Neural progenitor cell (in vitro differentiated cells): ENCODE results near the gene AEN. TPM values are rescaled to one million over a fixed set of nuclear protein-coding genes. Genes with fewer than 3 reads are reported as not detected.

Experiments used
- DNase-seq: peaks from one replicate; pipeline ENCODE4 v3.0.0-alpha.2; 2016; ENCODE audit warnings: low spot score
- H2AFZ ChIP-seq: fragments of 200-600 bp; sonication (generic); replicated peaks from 2 replicates; pipeline ENCODE4 v1.6.1; 2016; ENCODE audit warnings: antibody characterized with exemption
- H3F3A ChIP-seq: fragments of 200-600 bp; sonication (generic); 2 replicates; pipeline ENCODE4 v1.6.1; 2016; ENCODE audit warnings: antibody characterized with exemption, low read depth
- H3K27ac ChIP-seq: fragments of 200-600 bp; sonication (generic); 2 replicates; pipeline ENCODE4 v1.5.1; 2016; ENCODE audit warnings: mild to moderate bottlenecking
- H3K27me3 ChIP-seq: fragments of 200-600 bp; sonication (generic); 2 replicates; pipeline ENCODE4 v1.6.1; 2016; ENCODE audit warnings: mild to moderate bottlenecking, moderate library complexity
- H3K36me3 ChIP-seq: fragments of 200-600 bp; sonication (generic); 2 replicates; pipeline ENCODE4 v1.5.1; 2016
- H3K4me1 ChIP-seq: fragments of 200-600 bp; sonication (generic); 2 replicates; pipeline ENCODE4 v1.6.1; 2016; ENCODE audit warnings: mixed run types
- H3K4me2 ChIP-seq: fragments of 200-600 bp; sonication (generic); 2 replicates; pipeline ENCODE4 v1.6.1; 2016
- H3K4me3 ChIP-seq: fragments of 200-600 bp; sonication (generic); 2 replicates; pipeline ENCODE4 v1.5.1; 2016
- H3K79me2 ChIP-seq: fragments of 200-600 bp; sonication (generic); 2 replicates; pipeline ENCODE4 v1.6.1; 2016; ENCODE audit warnings: low read depth
- H3K9ac ChIP-seq: fragments of 200-600 bp; sonication (generic); 2 replicates; pipeline ENCODE4 v1.6.1; 2016
- H3K9me3 ChIP-seq: fragments of 200-600 bp; sonication (generic); 2 replicates; pipeline ENCODE4 v1.5.1; 2016; ENCODE audit warnings: low read depth
- H4K20me1 ChIP-seq: fragments of 200-600 bp; sonication (generic); 2 replicates; pipeline ENCODE4 v1.6.1; 2016; ENCODE audit warnings: low read depth
- H3K27ac Mint-ChIP-seq: 3 replicates; pipeline ENCODE4 v1.8.0; 2021; ENCODE audit warnings: mixed read lengths
- H3K27me3 Mint-ChIP-seq: 2 replicates; pipeline ENCODE4 v1.8.0; 2022; ENCODE audit warnings: low read depth, mild to moderate bottlenecking, inconsistent platforms, moderate library complexity, mixed read lengths; ENCODE audit not compliant: insufficient read depth
- H3K36me3 Mint-ChIP-seq: 3 replicates; pipeline ENCODE4 v1.8.0; 2021; ENCODE audit warnings: mixed read lengths
- H3K4me1 Mint-ChIP-seq: 3 replicates; pipeline ENCODE4 v1.8.0; 2021; ENCODE audit warnings: mixed read lengths
- H3K4me3 Mint-ChIP-seq: 3 replicates; pipeline ENCODE4 v1.8.0; 2021; ENCODE audit warnings: mild to moderate bottlenecking, moderate library complexity, mixed read lengths
- H3K9me3 Mint-ChIP-seq: 3 replicates; pipeline ENCODE4 v1.8.0; 2020; ENCODE audit warnings: mixed read lengths
- CTCF ChIP-seq: fragments of 200-600 bp; sonication (generic); IDR thresholded peaks from 2 replicates; pipeline ENCODE4 v1.5.1; 2017; ENCODE audit warnings: antibody characterized with exemption, mild to moderate bottlenecking
- EZH2 ChIP-seq: fragments of 200-600 bp; sonication (generic); IDR thresholded peaks from 2 replicates; pipeline ENCODE4 v1.6.1; 2017; ENCODE audit warnings: antibody characterized with exemption, mild to moderate bottlenecking, moderate library complexity
- EZH2phosphoT487 ChIP-seq: fragments of 200-600 bp; sonication (generic); IDR thresholded peaks from 2 replicates; pipeline ENCODE4 v1.6.1; 2017; ENCODE audit warnings: antibody characterized with exemption
- total RNA-seq: library from RNA; depleted of rRNA; stranded (reverse); fragments of >200 nt; gene quantifications from 2 replicates; pipeline ENCODE4 v1.2.3, GENCODE V29; 2015; ENCODE audit warnings: low replicate concordance

AEN gene
- total RNA-seq, 1 donor from 2014 or later = 35.0 TPM

- H3K4me2 ChIP-seq = no peak overlapping the region
- no peak overlapping the region for H3K27ac ChIP-seq
- H3K36me3 ChIP-seq = no peaks in the 10 kb centered on the region
- no peaks in the 10 kb centered on the region for H3K36me3 Mint-ChIP-seq
- H3K27me3 Mint-ChIP-seq = peaks cover 8% of the 10 kb centered on the region
- no peaks in the 10 kb centered on the region for H3K9me3 ChIP-seq
- no peaks in the 10 kb centered on the region for H3K9me3 Mint-ChIP-seq
- H3K4me1 Mint-ChIP-seq = peaks cover 30% of the 10 kb centered on the region
- H3F3A ChIP-seq = peaks cover 46% of the 10 kb centered on the region
- H3K27ac Mint-ChIP-seq = no peak overlapping the region
- no peak overlapping the region for H2AFZ ChIP-seq
- no peak for TF ChIP-seq EZH2
- no peak for TF ChIP-seq CTCF
- TF ChIP-seq EZH2phosphoT487 = no peak
- H3K9ac ChIP-seq = no peak overlapping the region
- no peak for DNase-seq
- peaks cover 8% of the 10 kb centered on the region for H4K20me1 ChIP-seq
- no peak overlapping the region for H3K4me3 ChIP-seq
- no peak overlapping the region for H3K4me3 Mint-ChIP-seq
- H3K27me3 ChIP-seq = peaks cover 14% of the 10 kb centered on the region
- peaks cover 11% of the 10 kb centered on the region for H3K79me2 ChIP-seq
- peaks cover 36% of the 10 kb centered on the region for H3K4me1 ChIP-seq
Measured at GRCh38 chr15:88617031-88617722, 4.0 kb upstream of the AEN start.

- no peak overlapping the region for H3K4me3 Mint-ChIP-seq
- H3K9me3 ChIP-seq = no peaks in the 10 kb centered on the region
- H3K27me3 Mint-ChIP-seq = peaks cover 8% of the 10 kb centered on the region
- no peak overlapping the region for H3K27ac Mint-ChIP-seq
- H3K4me3 ChIP-seq = no peak overlapping the region
- H3K36me3 Mint-ChIP-seq = no peaks in the 10 kb centered on the region
- H3K79me2 ChIP-seq = peaks cover 17% of the 10 kb centered on the region
- DNase-seq = no peak
- H3K4me1 ChIP-seq = peaks cover 36% of the 10 kb centered on the region
- H3K27me3 ChIP-seq = peaks cover 12% of the 10 kb centered on the region
- H3F3A ChIP-seq = peaks cover 43% of the 10 kb centered on the region
- H3K9ac ChIP-seq = no peak overlapping the region
- TF ChIP-seq CTCF = no peak
- no peak for TF ChIP-seq EZH2
- TF ChIP-seq EZH2phosphoT487 = no peak
- no peak overlapping the region for H3K4me2 ChIP-seq
- H3K9me3 Mint-ChIP-seq = no peaks in the 10 kb centered on the region
- H3K36me3 ChIP-seq = no peaks in the 10 kb centered on the region
- peaks cover 14% of the 10 kb centered on the region for H4K20me1 ChIP-seq
- peaks cover 34% of the 10 kb centered on the region for H3K4me1 Mint-ChIP-seq
- no peak overlapping the region for H3K27ac ChIP-seq
- no peak overlapping the region for H2AFZ ChIP-seq
Measured at GRCh38 chr15:88617790-88618189, 3.4 kb upstream of the AEN start.

GRCh38 chr15:88618686-88619085, 2.5 kb upstream of the AEN start:
- Mint-ChIP-seq H3K4me3 (no peak overlapping the region), H3K27ac (no peak overlapping the region), H3K4me1 (peaks cover 29% of the 10 kb centered on the region), H3K27me3 (peaks cover 4% of the 10 kb centered on the region), H3K36me3 (no peaks in the 10 kb centered on the region), H3K9me3 (no peaks in the 10 kb centered on the region)
- no peak overlapping the region for H2AFZ ChIP-seq
- H3K27ac ChIP-seq = no peak overlapping the region
- peaks cover 36% of the 10 kb centered on the region for H3K4me1 ChIP-seq
- H4K20me1 ChIP-seq = peaks cover 23% of the 10 kb centered on the region
- H3K36me3 ChIP-seq = no peaks in the 10 kb centered on the region
- DNase-seq = no peak
- no peak overlapping the region for H3K4me3 ChIP-seq
- H3F3A ChIP-seq = peaks cover 34% of the 10 kb centered on the region
- no peaks in the 10 kb centered on the region for H3K9me3 ChIP-seq
- peaks cover 3% of the 10 kb centered on the region for H3K27me3 ChIP-seq
- TF ChIP-seq EZH2 (no peak), CTCF (no peak), EZH2phosphoT487 (no peak)
- peaks cover 26% of the 10 kb centered on the region for H3K79me2 ChIP-seq
- no peak overlapping the region for H3K4me2 ChIP-seq
- no peak overlapping the region for H3K9ac ChIP-seq
